Glutamatergic neuron (in vitro differentiated cells): ENCODE measurements around the gene ZNF557. TPM values are rescaled to one million over a fixed set of nuclear protein-coding genes. Genes with fewer than 3 reads are reported as not detected.
A peak's percentile ranks its signal among the peaks of the same experiment; 100 is the strongest.
"Not testable (repeated sequence)": the region's sequence is repeated elsewhere in the genome, so short reads cannot be mapped to it uniquely, and the experiment has no call there.

Experiments
- DNase-seq: peaks from one replicate; pipeline ENCODE4 v3.0.0; 2022
- H3K27ac Mint-ChIP-seq: one replicate; pipeline ENCODE4 v1.8.0; 2020; ENCODE audit warnings: mild to moderate bottlenecking, mixed read lengths, inconsistent platforms; ENCODE audit not compliant: unreplicated experiment
- H3K27me3 Mint-ChIP-seq: one replicate; pipeline ENCODE4 v1.8.0; 2020; ENCODE audit warnings: mild to moderate bottlenecking, moderate library complexity, mixed read lengths, inconsistent platforms; ENCODE audit not compliant: unreplicated experiment
- H3K36me3 Mint-ChIP-seq: one replicate; pipeline ENCODE4 v1.8.0; 2020; ENCODE audit warnings: mild to moderate bottlenecking, mixed read lengths, inconsistent platforms; ENCODE audit not compliant: unreplicated experiment
- H3K4me1 Mint-ChIP-seq: one replicate; pipeline ENCODE4 v1.8.0; 2020; ENCODE audit warnings: mild to moderate bottlenecking, low read depth, mixed read lengths, inconsistent platforms; ENCODE audit not compliant: unreplicated experiment
- H3K4me3 Mint-ChIP-seq: one replicate; pipeline ENCODE4 v1.8.0; 2020; ENCODE audit warnings: mild to moderate bottlenecking, mixed read lengths, inconsistent platforms; ENCODE audit not compliant: unreplicated experiment
- H3K9me3 Mint-ChIP-seq: one replicate; pipeline ENCODE4 v1.8.0; 2020; ENCODE audit warnings: mild to moderate bottlenecking, moderate library complexity, mixed read lengths, inconsistent platforms; ENCODE audit not compliant: unreplicated experiment
- long read RNA-seq: library from polyadenylated mRNA; unstranded; transcript quantifications from one replicate; pipeline ENCODE4 v2.0.0, GENCODE V29; 2020; ENCODE audit not compliant: unreplicated experiment
- total RNA-seq: library from RNA; stranded (reverse); fragmentation: NEBNext Ultra II Directional; extraction: Animal tissue kit (Norgen Biotek cat#: 25700); gene quantifications from one replicate; pipeline ENCODE4 v1.2.1, GENCODE V29; 2021; ENCODE audit not compliant: unreplicated experiment
- TF ChIP-seq, protein P1 (sequence below): fragments of 200-600 bp; sonication (generic); IDR thresholded peaks from one replicate; pipeline ENCODE4 v1.5.0; 2021; ENCODE audit not compliant: partially characterized antibody, unreplicated experiment

ZNF557 gene
- total RNA-seq = 13.7 TPM
- long read RNA-seq, partial matches to known transcripts = 0 of 4 reads
- long read RNA-seq, other reads (novel, unspliced or antisense) = 4 of 4 reads

DNA sequence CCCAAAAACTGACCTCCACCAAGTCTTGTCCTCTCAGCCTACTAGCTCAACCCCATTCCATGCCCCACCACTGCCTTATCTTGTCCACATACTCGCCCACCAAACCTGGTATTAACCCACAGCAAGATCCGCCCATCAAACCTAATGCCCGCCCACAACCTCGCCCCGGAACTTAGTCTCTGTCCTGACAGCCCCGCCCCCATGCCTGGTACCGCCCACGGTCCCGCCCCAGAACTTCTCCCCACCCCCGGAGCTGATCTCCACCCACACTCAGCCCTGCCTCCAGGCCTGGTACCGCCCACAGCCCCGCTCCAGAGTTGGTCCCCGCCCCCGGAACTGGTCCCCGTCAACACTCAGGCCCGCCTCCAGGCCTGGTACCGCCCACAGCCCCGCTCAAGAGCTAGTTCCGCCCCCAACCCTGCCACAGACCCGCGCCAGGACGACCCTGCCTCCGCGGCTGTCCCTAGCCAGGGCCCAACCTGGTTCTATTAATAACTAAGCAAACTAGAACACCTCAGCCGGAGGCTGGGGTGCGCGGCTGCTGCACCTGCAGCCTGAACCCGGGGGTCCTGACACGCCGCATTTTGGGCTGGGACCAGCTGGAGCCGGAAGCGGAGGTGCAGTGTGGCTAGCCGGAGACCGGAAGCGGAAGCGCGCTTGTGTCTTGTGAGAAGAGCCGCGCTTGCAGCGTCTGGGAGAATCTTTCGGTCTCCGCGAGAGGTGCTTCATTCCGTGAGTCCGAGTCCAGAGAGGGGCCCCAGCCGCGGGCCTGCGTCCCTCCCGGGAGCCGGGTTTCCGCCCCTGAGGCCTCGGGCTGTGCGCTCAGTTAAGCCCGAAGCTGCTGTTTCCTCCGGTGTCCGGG lies at the start of gene ZNF557:
TSS of gene ZNF557 (plus strand) at position 662 of the 862 bp plus-strand sequence. CDS start 5,372 bp downstream, outside the sequence.
- Mint-ChIP-seq H3K9me3 (peaks cover 5% of the 10 kb centered on the region), H3K4me1 (no peaks in the 10 kb centered on the region)
- TF ChIP-seq, protein P1, sequence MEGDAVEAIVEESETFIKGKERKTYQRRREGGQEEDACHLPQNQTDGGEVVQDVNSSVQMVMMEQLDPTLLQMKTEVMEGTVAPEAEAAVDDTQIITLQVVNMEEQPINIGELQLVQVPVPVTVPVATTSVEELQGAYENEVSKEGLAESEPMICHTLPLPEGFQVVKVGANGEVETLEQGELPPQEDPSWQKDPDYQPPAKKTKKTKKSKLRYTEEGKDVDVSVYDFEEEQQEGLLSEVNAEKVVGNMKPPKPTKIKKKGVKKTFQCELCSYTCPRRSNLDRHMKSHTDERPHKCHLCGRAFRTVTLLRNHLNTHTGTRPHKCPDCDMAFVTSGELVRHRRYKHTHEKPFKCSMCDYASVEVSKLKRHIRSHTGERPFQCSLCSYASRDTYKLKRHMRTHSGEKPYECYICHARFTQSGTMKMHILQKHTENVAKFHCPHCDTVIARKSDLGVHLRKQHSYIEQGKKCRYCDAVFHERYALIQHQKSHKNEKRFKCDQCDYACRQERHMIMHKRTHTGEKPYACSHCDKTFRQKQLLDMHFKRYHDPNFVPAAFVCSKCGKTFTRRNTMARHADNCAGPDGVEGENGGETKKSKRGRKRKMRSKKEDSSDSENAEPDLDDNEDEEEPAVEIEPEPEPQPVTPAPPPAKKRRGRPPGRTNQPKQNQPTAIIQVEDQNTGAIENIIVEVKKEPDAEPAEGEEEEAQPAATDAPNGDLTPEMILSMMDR = no peak

DNA sequence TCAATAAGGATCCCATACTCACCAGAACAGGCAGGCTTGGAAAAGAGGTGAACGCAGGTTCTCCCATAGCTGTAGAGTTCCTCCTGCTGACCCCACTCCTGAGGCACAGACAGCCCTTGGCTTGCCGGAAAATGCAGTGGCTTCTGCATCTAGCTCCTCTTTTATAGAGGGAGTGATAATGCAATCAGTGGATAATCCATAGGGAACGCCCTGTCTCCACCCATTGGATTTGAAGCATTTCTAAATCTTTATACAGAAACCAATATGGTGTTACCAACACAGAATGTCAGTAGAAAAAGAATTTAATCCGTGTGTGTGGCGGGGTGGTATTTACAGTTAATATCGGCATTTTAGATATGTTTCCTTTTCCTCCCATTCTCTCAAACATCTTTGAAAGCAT lies 48.2 kb upstream of the ZNF557 start, which contains the start of gene MBD3L2B:
TSS of gene MBD3L2B (minus strand) at position 101 of the 400 bp plus-strand sequence. CDS start at position 67, 34 bp downstream.
- not testable (repeated sequence) for H3K27me3 Mint-ChIP-seq, H3K36me3 Mint-ChIP-seq, H3K4me3 Mint-ChIP-seq, H3K9me3 Mint-ChIP-seq, H3K27ac Mint-ChIP-seq, H3K4me1 Mint-ChIP-seq, DNase-seq

More for the DNA sequence above, at the start of gene ZNF557:
- Mint-ChIP-seq H3K4me3 (peak within 1 kb of the TSS; percentile 96), H3K36me3 (peaks cover 11% of the 10 kb centered on the region), H3K27me3 (peaks cover 2% of the 10 kb centered on the region), H3K27ac (peak within 1 kb of the TSS; percentile 74)
- peak; percentile 99 for DNase-seq

DNA sequence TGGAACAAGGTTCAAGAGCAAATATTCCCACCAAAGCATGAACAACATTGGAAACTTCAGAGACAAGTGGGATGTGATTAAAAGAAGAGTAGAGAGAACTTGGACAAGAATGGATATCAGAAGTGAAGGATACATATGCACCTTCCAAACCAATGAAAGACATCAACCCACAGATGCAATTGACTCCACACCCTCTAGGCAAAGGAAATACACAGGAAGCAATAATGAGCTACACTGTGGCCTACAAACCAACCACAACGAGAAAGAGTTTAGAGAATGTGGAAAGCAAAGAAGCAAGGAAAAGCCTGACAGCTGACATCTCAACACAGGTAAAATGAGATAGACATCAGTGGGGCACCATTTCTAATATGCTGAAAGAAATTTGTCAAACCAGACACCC lies 40.7 kb upstream of the ZNF557 start:
- H3K9me3 Mint-ChIP-seq, H3K27me3 Mint-ChIP-seq, H3K4me1 Mint-ChIP-seq, H3K4me3 Mint-ChIP-seq, H3K36me3 Mint-ChIP-seq, H3K27ac Mint-ChIP-seq, DNase-seq: not testable (repeated sequence)

DNA sequence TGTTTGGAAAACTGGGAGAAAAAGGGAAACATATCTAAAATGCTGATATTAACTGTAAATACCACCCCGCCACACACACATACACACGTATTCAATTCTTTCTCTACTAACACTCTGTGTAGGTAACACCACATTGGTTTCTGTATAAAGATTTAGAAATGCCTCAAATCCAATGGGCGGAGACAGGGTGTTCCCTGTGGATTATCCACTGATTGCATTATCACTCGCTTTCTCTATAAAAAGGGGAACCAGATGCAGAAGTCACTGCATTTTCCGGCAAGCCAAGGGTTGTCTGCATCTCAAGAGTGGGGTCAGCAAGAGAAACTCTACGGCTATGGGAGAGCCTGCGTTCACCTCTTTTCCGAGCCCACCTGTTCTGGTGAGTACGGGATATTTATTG lies 39.2 kb upstream of the ZNF557 start, which contains the start of gene MBD3L5:
TSS of gene MBD3L5 (plus strand) at position 301 of the 400 bp plus-strand sequence. CDS start at position 335, 34 bp downstream.
- H3K4me1 Mint-ChIP-seq, H3K27me3 Mint-ChIP-seq, DNase-seq, H3K9me3 Mint-ChIP-seq, H3K27ac Mint-ChIP-seq, H3K4me3 Mint-ChIP-seq, H3K36me3 Mint-ChIP-seq: not testable (repeated sequence)

DNA sequence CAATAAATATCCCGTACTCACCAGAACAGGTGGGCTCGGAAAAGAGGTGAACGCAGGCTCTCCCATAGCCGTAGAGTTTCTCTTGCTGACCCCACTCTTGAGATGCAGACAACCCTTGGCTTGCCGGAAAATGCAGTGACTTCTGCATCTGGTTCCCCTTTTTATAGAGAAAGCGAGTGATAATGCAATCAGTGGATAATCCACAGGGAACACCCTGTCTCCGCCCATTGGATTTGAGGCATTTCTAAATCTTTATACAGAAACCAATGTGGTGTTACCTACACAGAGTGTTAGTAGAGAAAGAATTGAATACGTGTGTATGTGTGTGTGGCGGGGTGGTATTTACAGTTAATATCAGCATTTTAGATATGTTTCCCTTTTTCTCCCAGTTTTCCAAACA lies 29.4 kb upstream of the ZNF557 start, which contains the start of gene MBD3L4:
TSS of gene MBD3L4 (minus strand) at position 101 of the 400 bp plus-strand sequence. CDS start at position 66, 35 bp downstream.
- DNase-seq, H3K27ac Mint-ChIP-seq, H3K9me3 Mint-ChIP-seq, H3K27me3 Mint-ChIP-seq, H3K36me3 Mint-ChIP-seq, H3K4me3 Mint-ChIP-seq, H3K4me1 Mint-ChIP-seq: not testable (repeated sequence)

DNA sequence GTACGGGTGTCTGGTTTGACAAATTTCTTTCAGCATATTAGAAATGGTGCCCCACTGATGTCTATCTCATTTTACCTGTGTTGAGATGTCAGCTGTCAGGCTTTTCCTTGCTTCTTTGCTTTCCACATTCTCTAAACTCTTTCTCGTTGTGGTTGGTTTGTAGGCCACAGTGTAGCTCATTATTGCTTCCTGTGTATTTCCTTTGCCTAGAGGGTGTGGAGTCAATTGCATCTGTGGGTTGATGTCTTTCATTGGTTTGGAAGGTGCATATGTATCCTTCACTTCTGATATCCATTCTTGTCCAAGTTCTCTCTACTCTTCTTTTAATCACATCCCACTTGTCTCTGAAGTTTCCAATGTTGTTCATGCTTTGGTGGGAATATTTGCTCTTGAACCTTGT lies 27.9 kb upstream of the ZNF557 start:
- H3K36me3 Mint-ChIP-seq, DNase-seq, H3K9me3 Mint-ChIP-seq, H3K27ac Mint-ChIP-seq, H3K27me3 Mint-ChIP-seq, H3K4me1 Mint-ChIP-seq, H3K4me3 Mint-ChIP-seq: not testable (repeated sequence)

DNA sequence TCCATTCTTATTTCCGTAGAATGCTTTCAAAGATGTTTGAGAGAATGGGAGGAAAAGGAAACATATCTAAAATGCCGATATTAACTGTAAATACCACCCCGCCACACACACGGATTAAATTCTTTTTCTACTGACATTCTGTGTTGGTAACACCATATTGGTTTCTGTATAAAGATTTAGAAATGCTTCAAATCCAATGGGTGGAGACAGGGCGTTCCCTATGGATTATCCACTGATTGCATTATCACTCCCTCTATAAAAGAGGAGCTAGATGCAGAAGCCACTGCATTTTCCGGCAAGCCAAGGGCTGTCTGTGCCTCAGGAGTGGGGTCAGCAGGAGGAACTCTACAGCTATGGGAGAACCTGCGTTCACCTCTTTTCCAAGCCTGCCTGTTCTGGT lies 20.5 kb upstream of the ZNF557 start, which contains the start of gene MBD3L2:
TSS of gene MBD3L2 (plus strand) at position 301 of the 400 bp plus-strand sequence. CDS start at position 354, 53 bp downstream.
- H3K4me1 Mint-ChIP-seq, H3K27me3 Mint-ChIP-seq, H3K9me3 Mint-ChIP-seq, H3K4me3 Mint-ChIP-seq, H3K36me3 Mint-ChIP-seq, H3K27ac Mint-ChIP-seq, DNase-seq: not testable (repeated sequence)

DNA sequence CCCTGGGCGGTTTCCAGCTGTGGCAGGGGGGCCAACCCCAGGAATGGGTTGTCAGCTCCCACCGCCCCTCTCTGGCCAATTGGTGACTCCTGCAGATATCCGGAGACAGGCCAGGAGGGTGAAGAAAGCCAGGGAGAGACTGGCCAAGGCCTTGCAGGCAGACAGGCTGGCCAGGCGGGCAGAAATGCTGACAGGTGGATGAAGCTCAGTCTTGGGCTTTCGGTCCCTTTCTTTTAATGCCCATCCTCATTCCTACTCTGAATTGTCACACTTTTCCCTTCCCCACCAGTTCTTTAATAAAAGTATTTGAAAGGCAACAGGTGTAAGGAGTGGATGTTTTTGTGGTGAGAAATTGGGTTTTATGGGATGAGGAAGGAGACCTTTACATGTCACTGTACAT lies 18.1 kb upstream of the ZNF557 start:
- H3K4me1 Mint-ChIP-seq = not testable (repeated sequence)

DNA sequence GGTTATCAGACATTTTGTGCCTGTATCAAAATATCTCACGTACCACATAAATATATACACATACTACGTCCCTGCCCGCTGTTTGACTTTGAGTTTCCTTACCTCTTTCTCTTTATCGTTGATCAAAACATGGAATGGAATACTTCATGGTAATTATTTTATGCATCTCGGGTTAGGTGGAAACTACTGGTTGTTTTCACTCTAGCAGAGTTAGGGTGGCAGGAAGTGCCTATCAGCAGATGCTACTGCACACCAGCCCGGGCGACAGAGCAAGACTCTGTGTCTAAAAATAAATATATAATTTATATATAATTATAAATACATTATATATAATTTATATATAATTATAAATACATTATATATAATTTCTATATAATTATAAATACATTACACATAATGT lies 16.6 kb upstream of the ZNF557 start:
- not testable (repeated sequence) for H3K4me1 Mint-ChIP-seq, H3K4me3 Mint-ChIP-seq, H3K36me3 Mint-ChIP-seq, H3K9me3 Mint-ChIP-seq, H3K27ac Mint-ChIP-seq, H3K27me3 Mint-ChIP-seq, DNase-seq

More for the DNA sequence above, 18.1 kb upstream of the ZNF557 start:
- not testable (repeated sequence) for H3K36me3 Mint-ChIP-seq, H3K9me3 Mint-ChIP-seq, H3K27ac Mint-ChIP-seq, DNase-seq, H3K4me3 Mint-ChIP-seq, H3K27me3 Mint-ChIP-seq

DNA sequence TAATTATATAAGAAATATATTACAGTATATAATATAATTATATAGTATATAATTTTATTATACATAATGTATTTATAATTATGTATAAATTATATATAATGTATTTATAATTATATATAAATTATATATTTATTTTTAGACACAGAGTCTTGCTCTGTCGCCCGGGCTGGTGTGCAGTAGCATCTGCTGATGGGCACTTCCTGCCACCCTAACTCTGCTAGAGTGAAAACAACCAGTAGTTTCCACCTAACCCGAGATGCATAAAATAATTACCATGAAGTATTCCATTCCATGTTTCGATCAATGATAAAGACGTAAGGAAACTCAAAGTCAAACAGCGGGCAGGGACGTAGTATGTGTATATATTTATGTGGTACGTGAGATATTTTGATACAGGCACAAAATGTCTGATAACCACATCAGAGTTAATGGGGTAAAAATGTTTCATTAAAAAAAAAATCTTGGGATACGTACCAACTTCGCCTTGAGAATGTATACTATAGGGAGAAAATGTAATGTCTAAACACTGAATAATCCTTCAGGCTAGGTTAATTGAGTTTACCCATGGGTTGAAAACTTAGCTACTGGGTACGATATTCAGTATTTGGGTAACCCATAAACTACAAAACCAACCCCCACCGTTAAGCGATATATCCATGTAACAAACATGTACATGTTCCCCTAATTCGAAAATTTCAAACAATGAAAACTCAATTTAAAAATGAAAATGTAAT lies 14.7 kb upstream of the ZNF557 start:
- H3K4me1 Mint-ChIP-seq, H3K9me3 Mint-ChIP-seq, H3K27ac Mint-ChIP-seq, H3K4me3 Mint-ChIP-seq, H3K27me3 Mint-ChIP-seq, H3K36me3 Mint-ChIP-seq, DNase-seq: not testable (repeated sequence)

DNA sequence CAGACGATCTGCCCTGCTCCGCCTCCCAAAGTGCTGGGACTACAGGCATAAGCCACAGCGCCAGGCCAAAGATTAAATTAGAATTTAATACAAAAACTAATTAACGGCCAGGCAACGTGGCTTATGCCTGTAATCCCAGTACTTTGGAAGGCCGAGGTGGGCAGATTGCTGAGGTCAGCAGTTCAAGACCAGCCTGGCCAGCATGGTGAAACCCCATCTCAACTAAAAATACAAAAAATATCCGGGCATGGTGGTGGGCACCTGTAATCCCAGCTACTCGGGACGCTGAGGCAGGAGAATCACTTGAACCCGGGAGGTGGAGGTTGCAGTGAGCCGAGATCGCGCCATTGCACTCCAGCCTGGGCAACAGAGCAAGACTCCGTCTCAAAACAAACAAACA lies 13.8 kb upstream of the ZNF557 start:
- not testable (repeated sequence) for H3K27ac Mint-ChIP-seq, H3K36me3 Mint-ChIP-seq, H3K9me3 Mint-ChIP-seq, H3K4me3 Mint-ChIP-seq, DNase-seq, H3K27me3 Mint-ChIP-seq, H3K4me1 Mint-ChIP-seq
